DMS153 treated with DMSO at 0.1 percent for 48 hours (cell line): ENCODE measurements around the gene CPNE4.

Experiments
- DNase-seq: peaks from one replicate; lab custom pipeline; 2025; ENCODE audit not compliant: unreplicated experiment; lab: John Stamatoyannopoulos, UW

The CPNE4 gene

GRCh38 chr3:131612745-131613144 is 422.1 kb downstream of the CPNE4 start:
- no peak for DNase-seq

GRCh38 chr3:131610174-131610573 is 424.6 kb downstream of the CPNE4 start:
- no peak for DNase-seq

- no peak for DNase-seq
Observed at GRCh38 chr3:131608741-131609140, 426.1 kb downstream of the CPNE4 start.

GRCh38 chr3:131608296-131608695 is 426.5 kb downstream of the CPNE4 start:
- DNase-seq: no peak

- no peak for DNase-seq
Observed at GRCh38 chr3:131605916-131606315, 428.9 kb downstream of the CPNE4 start.

- DNase-seq: no peak
Observed at GRCh38 chr3:131602011-131602779, 432.6 kb downstream of the CPNE4 start.

GRCh38 chr3:131597816-131598215 is 437.0 kb downstream of the CPNE4 start:
- no peak for DNase-seq

- DNase-seq: no peak
Observed at GRCh38 chr3:131596884-131597283, 437.9 kb downstream of the CPNE4 start.

GRCh38 chr3:131591394-131592014 is 443.3 kb downstream of the CPNE4 start:
- DNase-seq: no peak

GRCh38 chr3:131586277-131586676 is 448.5 kb downstream of the CPNE4 start:
- no peak for DNase-seq

- no peak for DNase-seq
Observed at GRCh38 chr3:131582438-131582837, 452.4 kb downstream of the CPNE4 start.

GRCh38 chr3:131568460-131568859 is 466.4 kb downstream of the CPNE4 start:
- DNase-seq: no peak

GRCh38 chr3:131564812-131565211 is 470.0 kb downstream of the CPNE4 start:
- no peak for DNase-seq

GRCh38 chr3:131561511-131561910 is 473.3 kb downstream of the CPNE4 start:
- DNase-seq: no peak

GRCh38 chr3:131560795-131561194 is 474.0 kb downstream of the CPNE4 start:
- DNase-seq: no peak

GRCh38 chr3:131555456-131555855 is 479.4 kb downstream of the CPNE4 start:
- DNase-seq: no peak

GRCh38 chr3:131553495-131554247 is 481.1 kb downstream of the CPNE4 start:
- no peak for DNase-seq

GRCh38 chr3:131551761-131552160 is 483.1 kb downstream of the CPNE4 start:
- DNase-seq: no peak

GRCh38 chr3:131550562-131551465 is 484.0 kb downstream of the CPNE4 start:
- no peak for DNase-seq

GRCh38 chr3:131549340-131549739 is 485.5 kb downstream of the CPNE4 start:
- no peak for DNase-seq

- DNase-seq: no peak
Observed at GRCh38 chr3:131547585-131547984, 487.2 kb downstream of the CPNE4 start.
